H1 (cell line): ENCODE data around the gene LIG4. TPM values are rescaled to one million over a fixed set of nuclear protein-coding genes. Genes with fewer than 3 reads are reported as not detected.

ENCODE experiments used
- EZH2 ChIP-seq: fragments of 200-600 bp; sonication (generic); IDR thresholded peaks from 2 replicates; pipeline ENCODE4 v1.7.1; 2012; ENCODE audit warnings: low read depth, mild to moderate bottlenecking, moderate library complexity, low read length, inconsistent platforms; ENCODE audit not compliant: severe bottlenecking
- polyA plus RNA-seq, 7 experiments: library from polyadenylated mRNA; depleted of rRNA in 3 of 7; stranded (reverse) in 5 of 7; unstranded in 2 of 7; fragments of >200 nt in 5 of 7; fragments of 200-250 nt in 2 of 7; gene quantifications; 1 replicate in 5 of 7; 2 replicates in 1 of 7; 4 replicates in 1 of 7; pipeline versions ENCODE4 v1.2.1 to v1.2.3, GENCODE V29; 2011 to 2013; ENCODE audit warnings: missing spikeins in 2 of 7, mixed read lengths in 2 of 7
- total RNA-seq: library from RNA; stranded (reverse); fragmentation: NEBNext Ultra II Directional; extraction: Animal tissue kit (Norgen Biotek cat#: 25700); gene quantifications from 2 replicates; pipeline ENCODE4 v1.2.1, GENCODE V29; 2021
- TF ChIP-seq, protein P1 (sequence below): IDR thresholded peaks from 2 replicates; pipeline ENCODE4 v1.6.1; 2012; ENCODE audit warnings: low read length, inconsistent platforms

LIG4 gene
- total and polyA plus RNA-seq, 2 of the 8 experiments (the other 6 are each of a cell fraction or from before 2014, with no cell fraction given) = 1.1 to 4.5 TPM

DNA sequence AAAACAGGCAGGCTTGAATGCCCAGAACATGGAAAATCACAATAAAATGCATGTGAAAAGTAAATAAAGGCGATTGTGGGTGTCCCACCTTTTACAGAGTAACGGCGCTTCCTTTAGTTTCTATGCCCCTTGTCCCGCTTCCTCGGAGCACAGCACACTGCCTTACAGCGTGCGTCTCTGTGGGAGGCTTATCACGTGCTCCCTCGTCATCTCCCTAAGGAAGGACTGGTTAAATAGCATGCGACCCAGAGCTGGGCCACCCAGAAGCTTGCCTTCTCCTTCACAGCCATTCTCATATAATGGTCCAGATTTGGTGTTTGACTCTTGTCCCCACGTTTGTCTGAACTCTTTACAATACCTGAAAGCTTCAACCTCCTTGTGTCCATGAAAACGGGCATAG lies 56.6 kb downstream of the LIG4 start (continued):
- TF ChIP-seq, protein P1, sequence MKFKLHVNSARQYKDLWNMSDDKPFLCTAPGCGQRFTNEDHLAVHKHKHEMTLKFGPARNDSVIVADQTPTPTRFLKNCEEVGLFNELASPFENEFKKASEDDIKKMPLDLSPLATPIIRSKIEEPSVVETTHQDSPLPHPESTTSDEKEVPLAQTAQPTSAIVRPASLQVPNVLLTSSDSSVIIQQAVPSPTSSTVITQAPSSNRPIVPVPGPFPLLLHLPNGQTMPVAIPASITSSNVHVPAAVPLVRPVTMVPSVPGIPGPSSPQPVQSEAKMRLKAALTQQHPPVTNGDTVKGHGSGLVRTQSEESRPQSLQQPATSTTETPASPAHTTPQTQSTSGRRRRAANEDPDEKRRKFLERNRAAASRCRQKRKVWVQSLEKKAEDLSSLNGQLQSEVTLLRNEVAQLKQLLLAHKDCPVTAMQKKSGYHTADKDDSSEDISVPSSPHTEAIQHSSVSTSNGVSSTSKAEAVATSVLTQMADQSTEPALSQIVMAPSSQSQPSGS = no peak
- TF ChIP-seq EZH2 = no peak

Other genes starting within 250 kb of the LIG4 start
- gene ABHD13, start 2.9 kb upstream of the LIG4 start, total RNA-seq = 6.1 and 6.6 TPM in 2 replicates
- gene ABHD13, start 2.9 kb upstream of the LIG4 start, polyA plus RNA-seq (2011; rRNA removed) = 1.9 and 3.5 TPM in 2 replicates
- not detected in 2 replicates for gene TNFSF13B, start 54.2 kb upstream of the LIG4 start, total RNA-seq
- gene TNFSF13B, start 54.2 kb upstream of the LIG4 start, polyA plus RNA-seq (2011; rRNA removed) = 0.03 TPM in 1 of 2 replicates, not detected in the other